ENCODE data around the gene PSPH. TPM values are rescaled to one million over a fixed set of nuclear protein-coding genes. Genes with fewer than 3 reads are reported as not detected.
"Not testable (repeated sequence)": the region's sequence is repeated elsewhere in the genome, so short reads cannot be mapped to it uniquely, and the experiment has no call there.

The PSPH gene
- total RNA-seq, 1 donor from 2014 or later = 38.1 TPM

GRCh38 chr7:56092789-56093531, 41.7 kb upstream of the PSPH start, which contains the start of gene PHKG1:
PHKG1 (minus strand) TSS chr7:56092952; CDS start chr7:56088941, 4,011 bp downstream.
- DNase-seq (ENCODE audit: low spot score) = no peak
- H3K9me3 Mint-ChIP-seq (ENCODE audit: unreplicated experiment) = no peaks in the 10 kb centered on the region
- H3K27me3 Mint-ChIP-seq (ENCODE audit: unreplicated experiment) = peaks cover 6% of the 10 kb centered on the region
- no peak within 1 kb of the TSS for H3K27ac Mint-ChIP-seq (ENCODE audit: unreplicated experiment)
- no peaks in the 10 kb centered on the region for H3K4me1 Mint-ChIP-seq (ENCODE audit: unreplicated experiment)
- TF ChIP-seq CTCF (IDR thresholded peaks at IDR 0.05; ENCODE audit: unreplicated experiment) = no peak
- no peak within 1 kb of the TSS for H3K4me3 Mint-ChIP-seq (ENCODE audit: unreplicated experiment)
- peaks cover 6% of the 10 kb centered on the region for H3K36me3 Mint-ChIP-seq (ENCODE audit: low read depth, unreplicated experiment)

GRCh38 chr7:56092388-56092787, 41.1 kb upstream of the PSPH start:
- H3K9me3 Mint-ChIP-seq (ENCODE audit: unreplicated experiment); H3K4me3 Mint-ChIP-seq (ENCODE audit: unreplicated experiment): not testable (repeated sequence)

GRCh38 chr7:56091591-56091990, 40.3 kb upstream of the PSPH start:
- no peaks in the 10 kb centered on the region for H3K4me1 Mint-ChIP-seq (ENCODE audit: unreplicated experiment)
- H3K4me3 Mint-ChIP-seq (ENCODE audit: unreplicated experiment) = no peak overlapping the region
- no peak overlapping the region for H3K27ac Mint-ChIP-seq (ENCODE audit: unreplicated experiment)
- no peak for DNase-seq (ENCODE audit: low spot score)
- H3K9me3 Mint-ChIP-seq (ENCODE audit: unreplicated experiment) = no peaks in the 10 kb centered on the region
- no peak for TF ChIP-seq CTCF (IDR thresholded peaks at IDR 0.05; ENCODE audit: unreplicated experiment)
- H3K27me3 Mint-ChIP-seq (ENCODE audit: unreplicated experiment) = peaks cover 8% of the 10 kb centered on the region
- peaks cover 6% of the 10 kb centered on the region for H3K36me3 Mint-ChIP-seq (ENCODE audit: low read depth, unreplicated experiment)

More at GRCh38 chr7:56092388-56092787, 41.1 kb upstream of the PSPH start:
- H3K27me3 Mint-ChIP-seq (ENCODE audit: unreplicated experiment); H3K27ac Mint-ChIP-seq (ENCODE audit: unreplicated experiment); H3K4me1 Mint-ChIP-seq (ENCODE audit: unreplicated experiment); H3K36me3 Mint-ChIP-seq (ENCODE audit: low read depth, unreplicated experiment); DNase-seq (ENCODE audit: low spot score): not testable (repeated sequence)

- Mint-ChIP-seq H3K36me3 (ENCODE audit: low read depth, unreplicated experiment) (peaks cover 7% of the 10 kb centered on the region), H3K27ac (ENCODE audit: unreplicated experiment) (no peak overlapping the region), H3K4me3 (ENCODE audit: unreplicated experiment) (no peak overlapping the region), H3K4me1 (ENCODE audit: unreplicated experiment) (no peaks in the 10 kb centered on the region), H3K27me3 (ENCODE audit: unreplicated experiment) (peaks cover 8% of the 10 kb centered on the region), H3K9me3 (ENCODE audit: unreplicated experiment) (no peaks in the 10 kb centered on the region)
- no peak for DNase-seq (ENCODE audit: low spot score)
- no peak for TF ChIP-seq CTCF (IDR thresholded peaks at IDR 0.05; ENCODE audit: unreplicated experiment)
Measured at GRCh38 chr7:56087445-56087844, 36.2 kb upstream of the PSPH start.

GRCh38 chr7:56086761-56087160, 35.5 kb upstream of the PSPH start:
- Mint-ChIP-seq H3K27me3 (ENCODE audit: unreplicated experiment) (peaks cover 10% of the 10 kb centered on the region), H3K4me1 (ENCODE audit: unreplicated experiment) (no peaks in the 10 kb centered on the region)
- no peak for TF ChIP-seq CTCF (IDR thresholded peaks at IDR 0.05; ENCODE audit: unreplicated experiment)

More at GRCh38 chr7:56086761-56087160, 35.5 kb upstream of the PSPH start:
- H3K36me3 Mint-ChIP-seq (ENCODE audit: low read depth, unreplicated experiment) = peaks cover 7% of the 10 kb centered on the region
- H3K9me3 Mint-ChIP-seq (ENCODE audit: unreplicated experiment) = no peaks in the 10 kb centered on the region
- H3K4me3 Mint-ChIP-seq (ENCODE audit: unreplicated experiment) = no peak overlapping the region
- no peak for DNase-seq (ENCODE audit: low spot score)
- no peak overlapping the region for H3K27ac Mint-ChIP-seq (ENCODE audit: unreplicated experiment)
